GM18858 (cell line): ENCODE results near the gene DOP1A.
"Not testable (repeated sequence)": the region's sequence is repeated elsewhere in the genome, so short reads cannot be mapped to it uniquely, and the experiment has no call there.

ENCODE experiments used
- ATAC-seq: cut with Tn5 transposase; IDR thresholded peaks from one replicate; pipeline ENCODE4 v1.9.1; 2021; ENCODE audit not compliant: unreplicated experiment

DOP1A gene

GRCh38 chr6:83152913-83153312, 85.4 kb downstream of the DOP1A start:
- ATAC-seq: no peak

DNA sequence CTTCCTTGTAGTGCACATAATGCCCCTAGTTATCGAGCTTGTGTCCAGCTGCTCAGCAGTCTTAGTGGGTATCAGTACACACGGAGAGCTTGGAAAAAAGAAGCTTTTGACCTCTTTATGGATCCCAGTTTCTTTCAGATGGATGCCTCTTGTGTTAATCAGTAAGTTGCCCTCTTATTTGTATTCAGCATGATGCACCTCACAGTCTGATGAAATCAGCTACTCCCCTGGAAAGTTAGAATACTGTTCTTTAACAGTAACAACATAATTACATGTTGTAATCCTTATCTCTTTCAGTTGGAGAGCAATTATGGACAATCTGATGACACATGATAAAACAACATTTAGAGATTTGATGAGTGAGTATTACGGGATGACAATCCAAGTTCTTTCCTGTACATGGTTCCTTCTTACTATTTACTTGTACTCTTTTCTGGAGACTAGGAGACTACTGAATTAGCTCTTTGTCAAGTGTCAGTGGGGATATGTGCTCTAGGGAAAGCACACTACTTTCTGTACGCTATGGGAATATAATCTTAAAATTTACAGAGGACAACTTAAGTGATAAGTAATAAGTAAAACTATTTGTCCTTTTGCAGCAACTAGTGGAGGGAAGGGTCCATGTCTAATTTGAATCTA, 86.5 kb downstream of the DOP1A start:
- no peak for ATAC-seq

DNA sequence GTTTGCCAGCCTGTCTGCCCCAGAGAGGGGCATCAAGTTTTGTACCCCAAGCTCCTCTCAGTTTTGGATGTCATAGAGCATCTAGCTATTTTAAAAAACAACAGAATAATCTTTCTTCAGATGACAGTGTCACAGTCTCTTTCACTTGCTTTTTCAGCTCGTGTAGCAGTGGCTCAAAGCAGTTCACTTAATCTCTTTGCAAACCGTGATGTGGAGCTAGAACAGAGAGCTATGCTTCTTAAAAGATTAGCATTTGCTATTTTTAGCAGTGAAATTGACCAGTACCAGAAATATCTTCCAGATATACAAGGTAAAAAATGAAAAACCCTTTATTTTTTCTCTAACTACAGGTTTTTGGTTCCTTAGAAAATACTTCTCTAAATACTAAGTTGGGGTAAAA, 88.3 kb downstream of the DOP1A start:
- no peak for ATAC-seq

DNA sequence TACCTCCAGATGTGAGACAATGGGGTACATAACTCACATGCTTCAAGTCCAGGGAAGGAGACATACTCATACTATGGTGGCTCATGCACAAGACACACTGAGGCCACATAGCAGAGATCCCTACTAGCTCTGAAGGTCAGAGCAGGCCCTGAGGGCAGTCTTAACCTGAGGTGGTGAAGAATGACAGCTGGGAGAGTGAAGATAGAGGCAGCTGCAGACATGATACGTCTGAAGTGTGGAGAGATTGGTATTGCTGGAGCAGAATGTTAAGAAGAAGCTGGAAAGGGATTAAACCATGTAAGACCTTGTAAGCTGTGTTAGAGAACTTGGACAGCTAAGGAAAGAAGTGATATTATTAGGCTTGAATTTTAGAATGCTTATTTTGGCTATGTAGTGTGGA, 92.7 kb downstream of the DOP1A start:
- no peak for ATAC-seq

GRCh38 chr6:83167726-83168278, 100.3 kb downstream of the DOP1A start:
- ATAC-seq: no peak

DNA sequence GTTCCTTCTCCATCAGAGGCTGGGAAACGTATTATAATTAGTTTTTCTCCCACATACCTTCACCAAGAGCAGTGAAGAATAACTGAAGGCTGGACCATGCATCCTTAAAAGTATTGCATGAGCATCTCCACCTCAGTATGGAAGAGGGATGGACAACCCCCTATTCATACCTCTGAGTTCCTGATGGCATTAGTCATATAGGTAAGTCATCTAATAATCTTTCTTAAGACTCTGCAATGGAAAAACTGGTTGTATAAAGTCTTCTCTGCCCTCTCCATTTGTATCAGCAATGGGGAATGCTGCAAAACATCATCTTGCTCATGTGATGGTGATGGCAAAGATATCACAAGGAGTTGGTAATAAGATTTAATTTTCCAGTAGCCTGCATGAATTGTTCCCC, 101.1 kb downstream of the DOP1A start:
- ATAC-seq: no peak

DNA sequence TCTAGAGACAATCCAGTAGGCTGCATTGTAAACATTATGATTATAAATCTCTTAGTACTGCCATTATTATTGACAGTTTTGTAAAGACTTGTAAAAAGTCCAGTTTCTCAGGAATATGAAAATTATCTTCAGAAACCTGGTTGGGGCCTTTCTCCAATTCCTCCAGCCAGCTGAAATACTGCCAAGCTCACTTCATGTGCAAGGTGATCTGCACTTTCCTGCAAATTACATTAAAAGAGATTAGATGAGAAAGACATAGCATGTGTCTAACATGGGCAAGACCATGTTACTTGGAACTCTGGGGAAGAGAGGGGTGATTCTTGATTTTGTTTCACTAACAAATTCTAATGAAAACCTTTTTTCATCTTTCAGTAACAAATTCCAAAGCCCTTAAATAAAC, 101.6 kb downstream of the DOP1A start:
- ATAC-seq: no peak

GRCh38 chr6:83169511-83169910, 102.0 kb downstream of the DOP1A start:
- no peak for ATAC-seq

DNA sequence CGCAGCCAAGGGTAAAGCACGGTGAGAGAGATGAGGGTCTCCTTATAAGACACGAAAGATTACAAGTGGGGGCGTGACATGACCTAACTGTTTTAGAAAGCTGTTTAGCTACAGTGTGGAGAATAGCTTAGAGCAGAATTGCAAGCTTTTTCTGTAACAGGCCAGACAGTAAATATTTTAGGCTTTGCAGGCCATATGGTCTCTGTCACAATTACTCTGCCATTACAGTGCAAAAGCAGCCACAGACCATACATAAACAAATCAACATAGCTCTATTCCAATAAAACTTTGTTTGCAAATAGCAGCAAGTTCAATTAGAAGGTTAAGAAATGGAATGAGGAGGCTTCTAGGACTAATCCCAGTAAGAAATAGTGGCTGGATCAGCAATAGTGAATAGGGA, 108.8 kb downstream of the DOP1A start:
- ATAC-seq: no peak

- ATAC-seq: no peak
Measured at GRCh38 chr6:83180426-83180950, 113.0 kb downstream of the DOP1A start.

DNA sequence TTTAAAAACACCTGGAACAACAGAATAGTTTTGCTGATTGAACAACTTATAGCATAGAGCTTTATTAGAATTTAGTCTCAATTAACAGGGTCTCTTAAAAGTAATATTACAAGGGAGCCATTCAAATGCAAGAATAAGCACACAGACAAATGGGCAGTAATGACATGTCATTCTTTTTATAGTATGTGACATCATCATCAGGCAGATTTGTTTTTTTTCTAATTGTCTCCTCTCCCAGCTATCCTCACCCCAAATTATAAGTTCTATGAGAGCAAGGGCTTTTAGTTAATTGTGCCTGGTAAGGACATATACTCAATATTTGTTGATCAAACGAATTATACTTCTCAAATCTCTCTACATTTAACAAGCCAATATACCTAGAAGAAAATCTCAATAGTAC, 114.6 kb downstream of the DOP1A start:
- ATAC-seq: no peak

DNA sequence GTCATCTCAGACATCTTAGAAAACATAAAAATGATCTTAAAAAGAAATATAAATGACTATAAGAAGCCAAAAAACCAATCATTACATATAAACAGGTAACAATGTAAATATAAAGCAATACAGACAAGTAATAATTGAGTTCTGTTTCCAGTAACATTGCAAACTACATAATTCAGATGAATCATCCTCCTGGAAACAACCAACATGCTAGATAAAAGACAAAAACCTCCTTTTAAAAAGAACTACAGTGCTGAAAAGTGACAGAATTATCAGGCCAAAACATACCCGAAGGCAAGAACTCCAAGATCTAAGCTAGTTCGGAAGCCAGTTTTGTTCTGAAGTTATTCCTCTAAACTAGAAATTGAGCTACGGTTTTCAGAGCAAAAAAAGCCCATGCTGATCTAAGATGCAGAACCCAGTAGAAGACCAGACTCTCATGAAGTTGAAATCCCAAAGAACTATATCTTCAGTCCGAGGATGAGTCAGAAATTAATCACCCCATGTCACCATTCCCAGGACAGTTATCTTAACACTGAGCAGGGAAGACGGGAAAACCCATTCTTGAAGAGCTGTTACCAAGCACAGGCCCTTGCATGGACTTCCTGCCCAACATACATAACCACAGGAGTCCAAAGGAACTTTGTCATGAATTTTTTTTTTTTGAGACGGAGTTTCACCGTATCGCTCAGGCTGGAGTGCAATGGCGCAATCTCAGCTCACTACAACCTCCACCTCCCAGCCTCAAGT, 115.8 kb downstream of the DOP1A start:
- no peak for ATAC-seq

GRCh38 chr6:83185096-83185495, 117.6 kb downstream of the DOP1A start:
- ATAC-seq: no peak

GRCh38 chr6:83188501-83188900, 121.0 kb downstream of the DOP1A start:
- no peak for ATAC-seq

- ATAC-seq: no peak
Measured at GRCh38 chr6:83190626-83191025, 123.2 kb downstream of the DOP1A start.

- not testable (repeated sequence) for ATAC-seq
Measured at GRCh38 chr6:83191974-83192373, 124.5 kb downstream of the DOP1A start.

- no peak for ATAC-seq
Measured at GRCh38 chr6:83192456-83192855, 125.0 kb downstream of the DOP1A start.

DNA sequence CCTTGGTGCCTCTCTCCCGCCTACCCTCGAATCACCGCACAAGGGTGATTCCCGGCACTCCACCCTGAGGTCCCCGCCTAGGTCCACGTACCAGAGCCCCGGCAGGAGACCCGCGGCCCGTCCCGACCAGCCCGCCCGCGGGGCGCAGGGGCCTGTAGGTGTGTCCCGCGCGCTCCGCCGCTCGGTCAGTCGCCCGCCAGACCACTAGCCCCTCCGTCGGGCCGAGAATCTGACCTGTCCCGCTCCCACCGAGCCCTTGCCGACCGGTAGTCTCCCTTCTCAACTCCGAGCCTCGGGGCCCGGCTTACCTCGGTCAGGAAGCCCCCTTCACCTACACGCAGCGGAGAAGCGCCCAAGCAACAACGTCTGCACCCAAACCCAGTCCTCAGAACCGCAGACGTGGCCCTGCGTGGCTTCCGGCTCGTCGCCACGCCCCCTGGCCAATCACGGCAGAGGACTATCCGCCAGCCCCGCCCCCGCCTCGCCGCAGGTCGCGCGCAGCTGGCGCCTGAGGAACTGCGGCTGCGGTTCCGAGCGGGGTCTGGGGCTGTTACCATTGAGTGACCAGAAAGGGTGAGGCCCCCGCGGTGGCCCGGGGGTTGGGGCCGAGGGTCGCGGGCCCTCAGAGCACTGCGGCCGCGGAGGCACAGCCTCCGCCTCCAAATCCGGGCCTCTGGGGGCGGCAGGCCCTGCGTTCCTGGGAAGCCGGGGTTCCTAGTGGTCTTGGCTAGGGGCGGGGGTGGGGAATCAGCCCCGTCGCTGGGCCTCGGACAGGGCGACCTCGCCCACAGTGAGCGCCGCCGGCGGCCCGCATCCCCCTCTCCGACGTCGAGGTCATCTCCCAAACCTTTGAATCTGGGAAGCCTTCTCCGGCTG, 125.6 kb downstream of the DOP1A start, which contains the start of the genes PGM3 and RWDD2A:
PGM3 (minus strand) TSS at position 395 of the 876 bp plus-strand sequence. CDS start 2,253 bp downstream, outside the sequence.
RWDD2A (plus strand) TSS at position 487 of the 876 bp plus-strand sequence. CDS start 1,095 bp downstream, outside the sequence.
- peak; percentile 96 for ATAC-seq

GRCh38 chr6:83193747-83194566, 126.5 kb downstream of the DOP1A start:
- no peak for ATAC-seq
